ENCODE data around the gene ENTREP1.
"Not testable (repeated sequence)": the region's sequence is repeated elsewhere in the genome, so short reads cannot be mapped to it uniquely, and the experiment has no call there.

ENTREP1 gene

DNA sequence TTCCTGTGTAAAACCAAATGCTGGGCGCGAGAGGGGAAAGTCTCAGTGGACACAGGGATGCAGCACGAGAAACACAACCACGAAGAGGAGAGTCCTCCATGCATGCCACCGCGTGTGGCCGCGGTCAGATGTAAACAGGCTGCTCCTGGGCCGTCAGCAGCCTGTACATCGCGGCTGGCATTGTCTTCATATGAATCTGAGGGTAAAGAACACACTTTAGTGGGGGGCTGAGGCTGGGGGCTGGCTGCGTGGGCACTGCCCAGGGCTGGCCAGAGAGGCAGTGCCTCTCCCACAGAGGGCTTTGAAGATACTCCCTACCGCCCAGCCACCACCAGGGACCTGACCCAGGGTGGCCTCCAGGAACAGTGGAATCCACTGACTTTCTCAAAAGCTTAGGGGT is 106.2 kb downstream of the ENTREP1 start:
- Histone ChIP-seq H3K4me3 (ENCODE audit: low read depth, low read length) (no peak overlapping the region), H3K27me3 (ENCODE audit: insufficient read depth, low read depth, severe bottlenecking) (no peaks in the 10 kb centered on the region), H3K36me3 (no peaks in the 10 kb centered on the region), H3K9me3 (ENCODE audit: severe bottlenecking) (no peaks in the 10 kb centered on the region), H3K27ac (no peak overlapping the region)
- no peak for DNase-seq
- TF ChIP-seq, protein P1, sequence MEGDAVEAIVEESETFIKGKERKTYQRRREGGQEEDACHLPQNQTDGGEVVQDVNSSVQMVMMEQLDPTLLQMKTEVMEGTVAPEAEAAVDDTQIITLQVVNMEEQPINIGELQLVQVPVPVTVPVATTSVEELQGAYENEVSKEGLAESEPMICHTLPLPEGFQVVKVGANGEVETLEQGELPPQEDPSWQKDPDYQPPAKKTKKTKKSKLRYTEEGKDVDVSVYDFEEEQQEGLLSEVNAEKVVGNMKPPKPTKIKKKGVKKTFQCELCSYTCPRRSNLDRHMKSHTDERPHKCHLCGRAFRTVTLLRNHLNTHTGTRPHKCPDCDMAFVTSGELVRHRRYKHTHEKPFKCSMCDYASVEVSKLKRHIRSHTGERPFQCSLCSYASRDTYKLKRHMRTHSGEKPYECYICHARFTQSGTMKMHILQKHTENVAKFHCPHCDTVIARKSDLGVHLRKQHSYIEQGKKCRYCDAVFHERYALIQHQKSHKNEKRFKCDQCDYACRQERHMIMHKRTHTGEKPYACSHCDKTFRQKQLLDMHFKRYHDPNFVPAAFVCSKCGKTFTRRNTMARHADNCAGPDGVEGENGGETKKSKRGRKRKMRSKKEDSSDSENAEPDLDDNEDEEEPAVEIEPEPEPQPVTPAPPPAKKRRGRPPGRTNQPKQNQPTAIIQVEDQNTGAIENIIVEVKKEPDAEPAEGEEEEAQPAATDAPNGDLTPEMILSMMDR (IDR thresholded peaks at IDR 0.05; ENCODE audit: low read depth, low read length): no peak

DNA sequence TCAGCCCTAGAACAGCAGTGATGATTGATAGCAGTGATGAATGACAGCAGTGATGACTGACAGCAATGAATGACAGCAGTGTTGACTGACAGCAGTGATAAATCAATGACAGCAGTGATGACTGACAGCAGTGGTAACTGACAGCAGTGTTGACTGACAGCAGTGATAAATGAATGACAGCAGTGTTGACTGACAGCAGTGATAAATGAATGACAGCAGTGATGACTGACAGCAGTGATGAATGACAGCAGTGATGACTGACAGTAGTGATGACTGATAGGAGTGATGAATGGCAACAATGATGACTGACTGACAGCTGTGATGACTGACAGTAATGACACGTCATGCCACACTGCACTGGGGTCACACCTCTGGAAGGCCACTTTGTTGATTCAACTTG is 106.8 kb downstream of the ENTREP1 start:
- H3K27me3 ChIP-seq (ENCODE audit: insufficient read depth, low read depth, severe bottlenecking): no peaks in the 10 kb centered on the region
- H3K4me3 ChIP-seq (ENCODE audit: low read depth, low read length): no peak overlapping the region
- H3K9me3 ChIP-seq (ENCODE audit: severe bottlenecking): no peaks in the 10 kb centered on the region
- no peak for DNase-seq
- H3K36me3 ChIP-seq: no peaks in the 10 kb centered on the region
- TF ChIP-seq, protein P1 (IDR thresholded peaks at IDR 0.05; ENCODE audit: low read depth, low read length): no peak
- no peak overlapping the region for H3K27ac ChIP-seq

DNA sequence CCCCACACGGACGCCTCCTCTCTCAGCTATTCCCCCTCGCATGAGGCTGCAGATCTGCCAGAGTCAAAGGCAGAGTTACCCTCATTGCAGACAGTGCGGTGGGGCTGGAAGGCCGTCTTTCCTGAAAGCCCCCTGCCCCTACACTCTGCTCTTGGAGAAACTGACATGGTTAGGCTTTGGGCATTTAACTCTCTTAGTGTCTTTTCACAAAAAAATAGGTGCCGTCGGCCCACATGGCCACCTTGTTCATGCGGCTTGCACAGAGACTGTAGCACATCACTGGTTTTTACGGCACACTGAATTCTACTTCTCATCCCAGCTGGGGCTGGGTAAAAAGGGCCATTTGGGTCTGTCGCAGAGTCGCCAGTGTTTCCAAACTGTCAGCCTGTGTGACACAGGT is 107.6 kb downstream of the ENTREP1 start:
- no peaks in the 10 kb centered on the region for H3K27me3 ChIP-seq (ENCODE audit: insufficient read depth, low read depth, severe bottlenecking)
- H3K36me3 ChIP-seq: no peaks in the 10 kb centered on the region

DNA sequence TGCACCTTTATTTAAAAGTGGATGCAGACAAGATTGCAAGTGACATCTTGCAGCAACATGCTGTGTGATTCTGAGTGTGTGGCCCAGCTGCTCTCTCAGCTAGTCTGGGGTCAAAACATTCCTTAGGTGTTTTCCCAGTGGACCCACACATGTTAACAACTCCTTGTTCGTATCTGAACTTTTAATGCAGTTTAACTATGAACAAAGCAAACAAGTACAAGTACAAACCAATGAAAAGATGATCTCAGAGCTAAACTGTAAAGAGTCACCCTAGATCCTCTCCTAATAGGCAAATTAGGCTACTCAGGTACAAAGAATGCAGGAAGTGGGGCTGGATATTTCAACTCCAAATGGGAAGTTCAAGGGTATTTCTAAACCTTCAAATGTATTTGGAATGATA is 108.4 kb downstream of the ENTREP1 start:
- Histone ChIP-seq H3K27me3 (ENCODE audit: insufficient read depth, low read depth, severe bottlenecking) (no peaks in the 10 kb centered on the region), H3K9me3 (ENCODE audit: severe bottlenecking) (no peaks in the 10 kb centered on the region), H3K4me3 (ENCODE audit: low read depth, low read length) (no peak overlapping the region), H3K27ac (no peak overlapping the region), H3K36me3 (no peaks in the 10 kb centered on the region)
- DNase-seq: no peak
- TF ChIP-seq, protein P1 (IDR thresholded peaks at IDR 0.05; ENCODE audit: low read depth, low read length): no peak

More for the DNA sequence above, 107.6 kb downstream of the ENTREP1 start:
- no peak for DNase-seq
- Histone ChIP-seq H3K9me3 (ENCODE audit: severe bottlenecking) (no peaks in the 10 kb centered on the region), H3K4me3 (ENCODE audit: low read depth, low read length) (no peak overlapping the region), H3K27ac (no peak overlapping the region)
- TF ChIP-seq, protein P1 (IDR thresholded peaks at IDR 0.05; ENCODE audit: low read depth, low read length): no peak

DNA sequence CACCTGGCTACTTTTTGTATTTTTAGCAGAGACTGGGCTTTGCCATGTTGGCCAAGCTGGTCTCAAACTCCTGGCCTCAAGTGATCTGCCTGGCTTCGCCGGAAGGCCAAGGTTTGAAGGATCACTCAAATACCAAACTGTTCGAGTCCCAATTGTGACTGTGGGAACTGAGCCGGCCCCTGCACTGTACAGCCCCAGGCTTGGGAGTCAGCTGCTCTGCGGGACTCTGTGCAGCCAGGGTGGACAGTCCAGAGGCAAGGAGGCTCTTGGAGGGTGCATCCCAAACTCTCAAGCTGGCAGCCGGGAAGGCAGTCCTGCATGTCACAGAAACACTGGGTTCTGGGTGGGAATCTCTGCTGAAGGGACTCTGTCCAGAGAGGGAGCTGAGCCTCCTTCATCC is 109.0 kb downstream of the ENTREP1 start:
- no peak overlapping the region for H3K4me3 ChIP-seq (ENCODE audit: low read depth, low read length)
- no peak for DNase-seq
- no peak overlapping the region for H3K27ac ChIP-seq
- no peaks in the 10 kb centered on the region for H3K27me3 ChIP-seq (ENCODE audit: insufficient read depth, low read depth, severe bottlenecking)
- H3K9me3 ChIP-seq (ENCODE audit: severe bottlenecking): no peaks in the 10 kb centered on the region
- TF ChIP-seq, protein P1 (IDR thresholded peaks at IDR 0.05; ENCODE audit: low read depth, low read length): no peak
- H3K36me3 ChIP-seq: no peaks in the 10 kb centered on the region

DNA sequence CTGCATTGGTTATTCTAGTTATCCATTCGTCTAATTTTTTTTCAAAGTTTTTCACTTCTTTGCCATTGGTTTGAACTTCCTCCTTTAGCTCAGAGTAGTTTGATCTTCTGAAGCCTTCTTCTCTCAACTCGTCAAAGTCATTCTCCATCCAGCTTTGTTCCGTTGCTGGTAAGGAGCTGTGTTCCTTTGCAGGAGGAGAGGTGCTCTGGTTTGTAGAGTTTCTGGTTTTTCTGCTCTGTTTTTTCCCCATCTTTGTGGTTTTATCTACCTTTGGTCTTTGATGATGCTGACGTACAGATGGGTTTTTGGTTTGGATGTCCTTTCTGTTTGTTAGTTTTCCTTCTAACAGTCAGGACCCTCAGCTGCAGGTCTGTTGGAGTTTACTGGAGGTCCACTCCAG is 114.6 kb downstream of the ENTREP1 start:
- H3K27me3 ChIP-seq (ENCODE audit: insufficient read depth, low read depth, severe bottlenecking); H3K4me3 ChIP-seq (ENCODE audit: low read depth, low read length); H3K27ac ChIP-seq; DNase-seq; H3K9me3 ChIP-seq (ENCODE audit: severe bottlenecking); H3K36me3 ChIP-seq: not testable (repeated sequence)

DNA sequence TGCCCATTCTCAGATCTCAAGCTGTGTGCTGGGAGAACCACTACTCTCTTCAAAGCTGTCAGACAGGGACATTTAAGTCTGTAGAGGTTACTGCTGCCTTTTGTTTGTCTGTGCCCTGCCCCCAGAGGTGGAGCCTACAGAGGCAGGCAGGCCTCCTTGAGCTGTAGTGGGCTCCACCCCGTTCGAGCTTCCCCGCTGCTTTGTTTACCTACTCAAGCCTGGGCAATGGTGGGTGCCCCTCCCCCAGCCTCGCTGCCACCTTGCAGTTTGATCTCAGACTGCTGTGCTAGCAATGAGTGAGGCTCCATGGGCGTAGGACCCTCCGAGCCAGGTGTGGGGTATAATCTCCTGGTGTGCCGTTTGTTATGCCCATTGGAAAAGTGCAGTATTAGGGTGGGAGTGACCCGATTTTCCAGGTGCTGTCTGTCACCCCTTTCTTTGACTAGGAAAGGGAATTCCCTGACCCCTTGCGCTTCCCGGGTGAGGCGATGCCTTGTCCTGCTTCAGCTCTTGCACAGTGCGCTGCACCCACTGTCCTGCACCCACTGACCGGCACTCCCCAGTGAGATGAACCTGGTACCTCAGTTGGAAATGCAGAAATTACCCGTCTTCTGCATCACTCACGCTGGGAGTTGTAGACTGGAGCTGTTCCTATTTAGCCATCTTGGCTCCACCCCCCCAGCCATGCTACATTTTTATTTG is 115.4 kb downstream of the ENTREP1 start:
- not testable (repeated sequence) for DNase-seq; H3K27me3 ChIP-seq (ENCODE audit: insufficient read depth, low read depth, severe bottlenecking); H3K36me3 ChIP-seq; H3K4me3 ChIP-seq (ENCODE audit: low read depth, low read length); H3K9me3 ChIP-seq (ENCODE audit: severe bottlenecking); H3K27ac ChIP-seq

Data from WERI-Rb-1 (cell line).